ENCODE data around the gene CELF1. TPM values are rescaled to one million over a fixed set of nuclear protein-coding genes. Genes with fewer than 3 reads are reported as not detected.

The CELF1 gene
- total RNA-seq, 4 donors from 2014 or later: 87.3 to 144 (median 111) TPM

- peaks cover 29 to 30% of the 10 kb centered on the region in 2 donors for H3K36me3 ChIP-seq
- intact Hi-C loops (cut with DNase I): no loop called here
Observed at GRCh38 chr11:47488674-47489394, 64.1 kb downstream of the CELF1 start.

GRCh38 chr11:47488111-47488510, 64.8 kb downstream of the CELF1 start:
- H3K9me3 ChIP-seq: no peaks in the 10 kb centered on the region
- H3K27ac ChIP-seq: no peak overlapping the region
- H3K36me3 ChIP-seq: peaks cover 37% of the 10 kb centered on the region in 2 donors
- WGBS, 2 donors: 87 to 92% methylated on average over 3 of the region's 3 CpGs
- H3K27me3 ChIP-seq: no peaks in the 10 kb centered on the region
- intact Hi-C loops (cut with DNase I): no loop called here
- no peaks in the 10 kb centered on the region for H3K4me1 ChIP-seq
- TF ChIP-seq POLR2A (IDR thresholded peaks at IDR 0.05) (no peak), CTCF (IDR thresholded peaks at IDR 0.05) (no peak)
- no peak for DNase-seq
- no peak overlapping the region for H3K4me3 ChIP-seq (replicated peaks in 1 of 3)

More at GRCh38 chr11:47488674-47489394, 64.1 kb downstream of the CELF1 start:
- H3K4me1 ChIP-seq: no peaks in the 10 kb centered on the region
- no peaks in the 10 kb centered on the region for H3K9me3 ChIP-seq
- no peak for TF ChIP-seq POLR2A (IDR thresholded peaks at IDR 0.05)
- no peak for TF ChIP-seq CTCF (IDR thresholded peaks at IDR 0.05)
- H3K27me3 ChIP-seq: no peaks in the 10 kb centered on the region
- 85 to 86% methylated on average over 6 of the region's 6 CpGs for WGBS, 2 donors
- H3K4me3 ChIP-seq (replicated peaks in 1 of 3): no peak overlapping the region
- DNase-seq: no peak
- H3K27ac ChIP-seq: no peak overlapping the region

GRCh38 chr11:47487421-47487820, 65.5 kb downstream of the CELF1 start:
- Histone ChIP-seq H3K36me3 (peaks cover 44% of the 10 kb centered on the region in 2 donors), H3K9me3 (no peaks in the 10 kb centered on the region), H3K27me3 (no peaks in the 10 kb centered on the region), H3K27ac (no peak overlapping the region), H3K4me1 (no peaks in the 10 kb centered on the region), H3K4me3 (replicated peaks in 1 of 3) (no peak overlapping the region)
- WGBS, 2 donors: 91 to 97% methylated on average over 2 of the region's 2 CpGs
- intact Hi-C loops (cut with DNase I): no loop called here
- DNase-seq: no peak
- TF ChIP-seq POLR2A (IDR thresholded peaks at IDR 0.05) (no peak), CTCF (IDR thresholded peaks at IDR 0.05) (no peak)

GRCh38 chr11:47485107-47485506, 67.8 kb downstream of the CELF1 start:
- Histone ChIP-seq H3K27me3 (no peaks in the 10 kb centered on the region), H3K9me3 (no peaks in the 10 kb centered on the region), H3K4me3 (replicated peaks in 1 of 3) (no peak overlapping the region), H3K27ac (no peak overlapping the region), H3K36me3 (peaks cover 51 to 52% of the 10 kb centered on the region in 2 donors), H3K4me1 (peaks cover 5 to 10% of the 10 kb centered on the region in 2 donors)
- no peak for DNase-seq
- 92 to 95% methylated on average over 7 of the region's 7 CpGs for WGBS, 2 donors
- intact Hi-C loops (cut with DNase I): no loop called here
- TF ChIP-seq POLR2A (IDR thresholded peaks at IDR 0.05) (no peak), CTCF (IDR thresholded peaks at IDR 0.05) (no peak)

GRCh38 chr11:47483457-47483856, 69.5 kb downstream of the CELF1 start:
- Histone ChIP-seq H3K27ac (no peak overlapping the region), H3K4me1 (peaks cover 5 to 10% of the 10 kb centered on the region in 2 donors), H3K36me3 (peaks cover 59 to 63% of the 10 kb centered on the region in 2 donors), H3K9me3 (no peaks in the 10 kb centered on the region), H3K4me3 (replicated peaks in 1 of 3) (no peak overlapping the region), H3K27me3 (no peaks in the 10 kb centered on the region)
- WGBS, 2 donors: 93 to 100% methylated on average over 1 of the region's 1 CpG
- intact Hi-C loops (cut with DNase I): no loop called here
- TF ChIP-seq POLR2A (IDR thresholded peaks at IDR 0.05) (no peak), CTCF (IDR thresholded peaks at IDR 0.05) (no peak)
- DNase-seq: no peak

Data from thyroid gland (tissue), 4 donors.